DOHH2 (cell line): ENCODE measurements around the gene VEGFA.

ENCODE experiments used
- H3F3A ChIP-seq: fragments of 200-600 bp; sonication (generic), shearing (Covaris generic); 2 replicates; pipeline ENCODE4 v1.6.0; 2016; ENCODE audit warnings: antibody characterized with exemption, mild to moderate bottlenecking; ENCODE audit not compliant: control insufficient read depth, insufficient read depth
- H3K27ac ChIP-seq: fragments of 200-600 bp; sonication (generic); 2 replicates; pipeline ENCODE4 v1.5.1; 2014; ENCODE audit warnings: low read depth, mild to moderate bottlenecking, low read length, moderate library complexity
- H3K27me3 ChIP-seq: fragments of 200-600 bp; sonication (generic); 2 replicates; pipeline ENCODE4 v1.6.1; 2014; ENCODE audit warnings: mild to moderate bottlenecking, low read length, mixed read lengths; ENCODE audit not compliant: control insufficient read depth
- H3K36me3 ChIP-seq: fragments of 200-600 bp; sonication (generic); 2 replicates; pipeline ENCODE4 v1.6.1; 2014; ENCODE audit warnings: mild to moderate bottlenecking, low read length, moderate library complexity, mixed read lengths; ENCODE audit not compliant: control insufficient read depth
- H3K4me1 ChIP-seq: fragments of 200-600 bp; sonication (generic); 2 replicates; pipeline ENCODE4 v1.6.1; 2014; ENCODE audit warnings: mild to moderate bottlenecking, low read length, mixed read lengths; ENCODE audit not compliant: control insufficient read depth
- H3K4me2 ChIP-seq: fragments of 200-600 bp; sonication (generic); 2 replicates; pipeline ENCODE4 v1.6.0; 2014; ENCODE audit warnings: mild to moderate bottlenecking, low read length, moderate library complexity
- H3K4me3 ChIP-seq: fragments of 200-600 bp; sonication (generic); 2 replicates; pipeline ENCODE4 v1.5.1; 2014; ENCODE audit warnings: mild to moderate bottlenecking, low read length, mixed read lengths
- H3K79me2 ChIP-seq: fragments of 200-600 bp; sonication (generic); 2 replicates; pipeline ENCODE4 v1.6.1; 2014; ENCODE audit warnings: mild to moderate bottlenecking, low read length, mixed read lengths; ENCODE audit not compliant: control insufficient read depth
- H3K9me2 ChIP-seq: fragments of 200-600 bp; sonication (generic); replicated peaks from 2 replicates; pipeline ENCODE4 v1.6.1; 2014; ENCODE audit warnings: mild to moderate bottlenecking, low read length, mixed read lengths; ENCODE audit not compliant: control insufficient read depth
- H3K9me3 ChIP-seq: fragments of 200-600 bp; sonication (generic); 2 replicates; pipeline ENCODE4 v1.6.1; 2014; ENCODE audit warnings: antibody characterized with exemption, low read length, mixed read lengths; ENCODE audit not compliant: control insufficient read depth, insufficient read depth
- H4K20me1 ChIP-seq: fragments of 200-600 bp; sonication (generic); 2 replicates; pipeline ENCODE4 v1.6.0; 2014; ENCODE audit warnings: low read depth, mild to moderate bottlenecking, antibody characterized with exemption, low read length, moderate library complexity; ENCODE audit not compliant: control insufficient read depth, insufficient read depth
- EZH2phosphoT487 ChIP-seq: fragments of 200-600 bp; sonication (generic); IDR thresholded peaks from 2 replicates; pipeline ENCODE4 v1.6.1; 2017; ENCODE audit warnings: borderline replicate concordance, mild to moderate bottlenecking, antibody characterized with exemption, low read length, moderate library complexity, mixed read lengths
- TF ChIP-seq, protein P1 (sequence below): fragments of 200-600 bp; sonication (generic); IDR thresholded peaks from one replicate; pipeline ENCODE4 v1.5.1; 2014; ENCODE audit warnings: antibody characterized with exemption, mild to moderate bottlenecking, low read depth, low read length; ENCODE audit not compliant: poor library complexity, severe bottlenecking

Gene VEGFA

DNA sequence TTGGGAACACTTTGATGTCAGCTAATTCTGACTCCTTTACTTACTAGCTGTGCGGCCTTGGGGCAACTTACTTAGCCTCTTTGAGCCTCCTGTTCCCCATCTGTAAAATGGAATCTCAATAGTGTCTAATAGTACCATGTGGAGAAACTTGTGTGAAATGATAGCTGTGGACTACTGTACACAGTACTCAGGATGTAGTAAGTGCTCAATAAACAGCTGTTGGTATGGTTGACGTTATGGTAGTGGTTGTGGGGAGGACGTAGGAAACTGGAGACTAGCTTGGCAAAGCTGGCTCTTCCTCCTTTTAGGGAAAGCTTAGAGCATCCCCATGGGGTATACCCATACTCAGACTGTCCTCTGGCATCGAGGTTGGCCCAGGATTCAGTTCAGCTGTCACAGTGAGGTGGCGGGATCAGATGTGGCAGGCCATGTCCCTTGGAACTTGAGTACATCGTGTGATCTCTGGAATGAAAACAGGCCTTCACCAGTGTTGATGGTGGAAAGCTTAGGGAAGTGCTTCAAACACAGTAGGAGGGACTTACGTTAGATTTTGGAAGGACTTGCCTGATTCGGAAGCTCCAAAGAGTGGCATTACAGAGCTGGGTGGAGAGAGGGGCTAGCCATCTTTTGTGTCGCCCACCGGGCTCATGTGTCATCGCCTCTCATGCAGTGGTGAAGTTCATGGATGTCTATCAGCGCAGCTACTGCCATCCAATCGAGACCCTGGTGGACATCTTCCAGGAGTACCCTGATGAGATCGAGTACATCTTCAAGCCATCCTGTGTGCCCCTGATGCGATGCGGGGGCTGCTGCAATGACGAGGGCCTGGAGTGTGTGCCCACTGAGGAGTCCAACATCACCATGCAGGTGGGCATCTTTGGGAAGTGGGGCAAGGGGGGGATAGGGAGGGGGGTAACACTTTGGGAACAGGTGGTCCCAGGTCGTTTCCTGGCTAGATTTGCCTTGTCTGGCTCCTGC is 7.1 kb downstream of the VEGFA start:
- H4K20me1 ChIP-seq = peaks cover 32% of the 10 kb centered on the region
- no peaks in the 10 kb centered on the region for H3K27me3 ChIP-seq
- H3K27ac ChIP-seq = no peak overlapping the region
- H3F3A ChIP-seq = no peaks in the 10 kb centered on the region
- H3K79me2 ChIP-seq = peaks cover 49% of the 10 kb centered on the region
- no peaks in the 10 kb centered on the region for H3K9me3 ChIP-seq
- peaks cover 41% of the 10 kb centered on the region for H3K4me1 ChIP-seq
- H3K4me3 ChIP-seq = no peak overlapping the region
- H3K4me2 ChIP-seq = no peak overlapping the region
- H3K9me2 ChIP-seq = no peaks in the 10 kb centered on the region
- peaks cover 89% of the 10 kb centered on the region for H3K36me3 ChIP-seq
- no peak for TF ChIP-seq EZH2phosphoT487
- TF ChIP-seq, protein P1, sequence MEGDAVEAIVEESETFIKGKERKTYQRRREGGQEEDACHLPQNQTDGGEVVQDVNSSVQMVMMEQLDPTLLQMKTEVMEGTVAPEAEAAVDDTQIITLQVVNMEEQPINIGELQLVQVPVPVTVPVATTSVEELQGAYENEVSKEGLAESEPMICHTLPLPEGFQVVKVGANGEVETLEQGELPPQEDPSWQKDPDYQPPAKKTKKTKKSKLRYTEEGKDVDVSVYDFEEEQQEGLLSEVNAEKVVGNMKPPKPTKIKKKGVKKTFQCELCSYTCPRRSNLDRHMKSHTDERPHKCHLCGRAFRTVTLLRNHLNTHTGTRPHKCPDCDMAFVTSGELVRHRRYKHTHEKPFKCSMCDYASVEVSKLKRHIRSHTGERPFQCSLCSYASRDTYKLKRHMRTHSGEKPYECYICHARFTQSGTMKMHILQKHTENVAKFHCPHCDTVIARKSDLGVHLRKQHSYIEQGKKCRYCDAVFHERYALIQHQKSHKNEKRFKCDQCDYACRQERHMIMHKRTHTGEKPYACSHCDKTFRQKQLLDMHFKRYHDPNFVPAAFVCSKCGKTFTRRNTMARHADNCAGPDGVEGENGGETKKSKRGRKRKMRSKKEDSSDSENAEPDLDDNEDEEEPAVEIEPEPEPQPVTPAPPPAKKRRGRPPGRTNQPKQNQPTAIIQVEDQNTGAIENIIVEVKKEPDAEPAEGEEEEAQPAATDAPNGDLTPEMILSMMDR = no peak

DNA sequence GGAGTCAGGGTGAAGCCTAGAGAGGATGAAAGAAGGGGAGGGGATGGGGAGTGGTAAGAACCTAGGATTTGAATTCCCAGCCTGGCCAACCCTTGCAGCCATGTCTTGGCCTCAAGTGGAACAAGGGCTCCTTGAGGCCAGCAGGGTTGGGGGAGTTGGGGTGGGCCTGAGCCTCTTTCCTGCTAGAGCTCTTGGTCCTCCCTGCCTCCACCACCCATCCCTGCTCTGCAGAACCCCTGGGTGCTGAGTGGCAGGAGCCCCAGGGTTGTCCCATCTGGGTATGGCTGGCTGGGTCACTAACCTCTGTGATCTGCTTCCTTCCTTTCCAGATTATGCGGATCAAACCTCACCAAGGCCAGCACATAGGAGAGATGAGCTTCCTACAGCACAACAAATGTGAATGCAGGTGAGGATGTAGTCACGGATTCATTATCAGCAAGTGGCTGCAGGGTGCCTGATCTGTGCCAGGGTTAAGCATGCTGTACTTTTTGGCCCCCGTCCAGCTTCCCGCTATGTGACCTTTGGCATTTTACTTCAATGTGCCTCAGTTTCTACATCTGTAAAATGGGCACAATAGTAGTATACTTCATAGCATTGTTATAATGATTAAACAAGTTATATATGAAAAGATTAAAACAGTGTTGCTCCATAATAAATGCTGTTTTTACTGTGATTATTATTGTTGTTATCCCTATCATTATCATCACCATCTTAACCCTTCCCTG is 8.3 kb downstream of the VEGFA start:
- H3K79me2 ChIP-seq = peaks cover 37% of the 10 kb centered on the region
- H3K27me3 ChIP-seq = no peaks in the 10 kb centered on the region
- peaks cover 90% of the 10 kb centered on the region for H3K36me3 ChIP-seq
- H3K27ac ChIP-seq = no peak overlapping the region
- peaks cover 29% of the 10 kb centered on the region for H3K4me1 ChIP-seq
- no peak overlapping the region for H3K4me2 ChIP-seq
- peaks cover 32% of the 10 kb centered on the region for H4K20me1 ChIP-seq
- no peak overlapping the region for H3K4me3 ChIP-seq
- no peaks in the 10 kb centered on the region for H3K9me3 ChIP-seq
- TF ChIP-seq, protein P1 = no peak
- no peak for TF ChIP-seq EZH2phosphoT487
- H3F3A ChIP-seq = no peaks in the 10 kb centered on the region
- no peaks in the 10 kb centered on the region for H3K9me2 ChIP-seq

DNA sequence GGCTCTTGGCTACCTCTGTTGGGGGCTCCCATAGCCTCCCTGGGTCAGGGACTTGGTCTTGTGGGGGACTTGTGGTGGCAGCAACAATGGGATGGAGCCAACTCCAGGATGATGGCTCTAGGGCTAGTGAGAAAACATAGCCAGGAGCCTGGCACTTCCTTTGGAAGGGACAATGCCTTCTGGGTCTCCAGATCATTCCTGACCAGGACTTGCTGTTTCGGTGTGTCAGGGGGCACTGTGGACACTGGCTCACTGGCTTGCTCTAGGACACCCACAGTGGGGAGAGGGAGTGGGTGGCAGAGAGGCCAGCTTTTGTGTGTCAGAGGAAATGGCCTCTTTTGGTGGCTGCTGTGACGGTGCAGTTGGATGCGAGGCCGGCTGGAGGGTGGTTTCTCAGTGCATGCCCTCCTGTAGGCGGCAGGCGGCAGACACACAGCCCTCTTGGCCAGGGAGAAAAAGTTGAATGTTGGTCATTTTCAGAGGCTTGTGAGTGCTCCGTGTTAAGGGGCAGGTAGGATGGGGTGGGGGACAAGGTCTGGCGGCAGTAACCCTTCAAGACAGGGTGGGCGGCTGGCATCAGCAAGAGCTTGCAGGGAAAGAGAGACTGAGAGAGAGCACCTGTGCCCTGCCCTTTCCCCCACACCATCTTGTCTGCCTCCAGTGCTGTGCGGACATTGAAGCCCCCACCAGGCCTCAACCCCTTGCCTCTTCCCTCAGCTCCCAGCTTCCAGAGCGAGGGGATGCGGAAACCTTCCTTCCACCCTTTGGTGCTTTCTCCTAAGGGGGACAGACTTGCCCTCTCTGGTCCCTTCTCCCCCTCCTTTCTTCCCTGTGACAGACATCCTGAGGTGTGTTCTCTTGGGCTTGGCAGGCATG is 9.2 kb downstream of the VEGFA start:
- Histone ChIP-seq H3K4me2 (no peak overlapping the region), H3K4me1 (peaks cover 20% of the 10 kb centered on the region), H3K27ac (no peak overlapping the region), H3K79me2 (peaks cover 28% of the 10 kb centered on the region), H3K36me3 (peaks cover 94% of the 10 kb centered on the region), H3K9me2 (no peaks in the 10 kb centered on the region), H3K27me3 (no peaks in the 10 kb centered on the region), H3K4me3 (no peak overlapping the region), H3K9me3 (no peaks in the 10 kb centered on the region), H3F3A (no peaks in the 10 kb centered on the region), H4K20me1 (peaks cover 26% of the 10 kb centered on the region)
- no peak for TF ChIP-seq EZH2phosphoT487
- TF ChIP-seq, protein P1 = no peak
